H1 (cell line): ENCODE measurements around the gene DENND1A. TPM values are rescaled to one million over a fixed set of nuclear protein-coding genes. Genes with fewer than 3 reads are reported as not detected.

Experiments used
- CTCF ChIA-PET: fragments of 300-600 bp; sonication (Branson Sonifier 250); formaldehyde crosslinking; loops from one replicate; lab custom pipeline; 2021; ENCODE audit not compliant: partially characterized antibody; lab: Charles Lee
- POLR2A ChIA-PET: fragments of 300-600 bp; sonication (Branson Sonifier 250); formaldehyde crosslinking; loops from one replicate; lab custom pipeline; 2021; ENCODE audit warnings: inconsistent platforms; ENCODE audit not compliant: partially characterized antibody; lab: Charles Lee
- DNase-seq, 2 experiments: peaks; one replicate each; pipeline versions ENCODE4 v3.0.0 to v3.0.0-alpha.2; 2010 to 2022; ENCODE audit warnings: low spot score in 2 of 2, low read depth in 1 of 2, mixed read lengths in 1 of 2
- FAIRE-seq: peaks from 2 replicates; lab custom pipeline; 2011; peaks lifted over from hg19 to GRCh38; lab: Jason Lieb, UNC
- H2AFZ ChIP-seq: 2 replicates; pipeline ENCODE4 v1.8.1; 2012; ENCODE audit warnings: low read length, inconsistent platforms
- H2AK5ac ChIP-seq: 2 replicates; pipeline ENCODE4 v1.6.1; 2013; ENCODE audit warnings: low read depth, low read length
- H2BK120ac ChIP-seq: replicated peaks from 2 replicates; pipeline ENCODE3; 2013; ENCODE audit warnings: low read depth, low read length, inconsistent platforms
- H2BK12ac ChIP-seq: 2 replicates; pipeline ENCODE4 v1.6.1; 2013; ENCODE audit warnings: low read depth, low read length
- H2BK15ac ChIP-seq: 2 replicates; pipeline ENCODE4 v1.6.1; 2013; ENCODE audit warnings: low read length
- H2BK20ac ChIP-seq: 2 replicates; pipeline ENCODE4 v1.6.1; 2013; ENCODE audit warnings: low read length
- H2BK5ac ChIP-seq: 2 replicates; pipeline ENCODE4 v1.6.1; 2013; ENCODE audit warnings: low read depth, low read length
- H3K14ac ChIP-seq: 2 replicates; pipeline ENCODE4 v1.6.1; 2013; ENCODE audit warnings: inconsistent platforms; ENCODE audit not compliant: insufficient read length
- H3K18ac ChIP-seq: 2 replicates; pipeline ENCODE4 v1.6.1; 2013; ENCODE audit warnings: low read length; ENCODE audit errors: extremely low read depth
- H3K23ac ChIP-seq: 2 replicates; pipeline ENCODE4 v1.6.1; 2013; ENCODE audit warnings: inconsistent platforms; ENCODE audit not compliant: insufficient read length
- H3K23me2 ChIP-seq: 2 replicates; pipeline ENCODE4 v1.6.1; 2013; ENCODE audit warnings: low read depth, low read length
- H3K27ac ChIP-seq: 2 replicates; pipeline ENCODE4 v1.6.1; 2011; ENCODE audit warnings: low read depth, low read length, inconsistent platforms
- H3K27me3 ChIP-seq, 4 experiments: replicated peaks in 1 of 4; 1 replicate in 1 of 4; 2 replicates in 3 of 4; pipeline versions ENCODE4 v1.6.1 to v1.8.1; 2011 to 2013; ENCODE audit warnings: low read length in 3 of 4, mild to moderate bottlenecking in 3 of 4, inconsistent platforms in 2 of 4, mixed read lengths in 2 of 4, moderate library complexity in 1 of 4; ENCODE audit not compliant: control insufficient read depth in 3 of 4, insufficient read depth in 3 of 4; ENCODE audit errors: extremely low read depth in 1 of 4
- H3K36me3 ChIP-seq, 4 experiments: 2 replicates each; pipeline versions ENCODE4 v1.6.1 to v1.8.1; 2011 to 2013; ENCODE audit warnings: mild to moderate bottlenecking in 4 of 4, low read length in 3 of 4, moderate library complexity in 2 of 4, control low read depth in 1 of 4, inconsistent platforms in 1 of 4; ENCODE audit not compliant: insufficient read depth in 4 of 4, control insufficient read depth in 2 of 4
- H3K4ac ChIP-seq: replicated peaks from 2 replicates; pipeline ENCODE3; 2013; ENCODE audit warnings: low read length, low read depth, mixed read lengths, inconsistent platforms; ENCODE audit not compliant: insufficient read length
- H3K4me1 ChIP-seq, 4 experiments: replicated peaks in 1 of 4; 1 replicate in 1 of 4; 2 replicates in 3 of 4; pipeline versions ENCODE4 v1.6.1 to v1.8.1; 2011 to 2013; ENCODE audit warnings: low read length in 3 of 4, inconsistent platforms in 2 of 4, mixed read lengths in 1 of 4; ENCODE audit not compliant: insufficient read depth in 4 of 4, control insufficient read depth in 3 of 4
- H3K4me2 ChIP-seq, 2 experiments: 2 replicates each; pipeline versions ENCODE4 v1.6.1 to v1.8.1; 2011 to 2013; ENCODE audit warnings: low read depth in 2 of 2, low read length in 2 of 2, control low read depth in 1 of 2, inconsistent platforms in 1 of 2, mild to moderate bottlenecking in 1 of 2; ENCODE audit not compliant: insufficient read depth in 1 of 2
- H3K4me3 ChIP-seq, 4 experiments: fragments of 200-600, 300-600 bp in 1 of 4; sonication (generic), shearing (Covaris generic), sonication (Bioruptor Twin) in 1 of 4; 2 replicates each; pipeline versions ENCODE4 v1.5.1 to v1.8.1; 2011 to 2016; ENCODE audit warnings: low read length in 4 of 4, low read depth in 3 of 4, control low read depth in 2 of 4, inconsistent platforms in 2 of 4, mild to moderate bottlenecking in 2 of 4, mixed read lengths in 1 of 4, moderate library complexity in 1 of 4; ENCODE audit not compliant: insufficient read depth in 2 of 4; ENCODE audit errors: extremely low read depth in 1 of 4
- H3K56ac ChIP-seq: replicated peaks from 2 replicates; pipeline ENCODE3; 2013; ENCODE audit warnings: low read depth, mild to moderate bottlenecking, mixed read lengths, low read length, inconsistent platforms; ENCODE audit not compliant: insufficient read length
- H3K79me1 ChIP-seq: 2 replicates; pipeline ENCODE4 v1.6.1; 2013; ENCODE audit warnings: low read depth, low read length, control low read depth
- H3K79me2 ChIP-seq, 2 experiments: 2 replicates each; pipeline versions ENCODE4 v1.6.1 to v1.8.1; 2012 to 2013; ENCODE audit warnings: low read length in 2 of 2, mild to moderate bottlenecking in 2 of 2, inconsistent platforms in 1 of 2; ENCODE audit not compliant: insufficient read depth in 2 of 2, control insufficient read depth in 1 of 2
- H3K9ac ChIP-seq, 4 experiments: replicated peaks in 1 of 4; 1 replicate in 1 of 4; 2 replicates in 3 of 4; pipeline versions ENCODE4 v1.6.1 to v1.8.1; 2011 to 2013; ENCODE audit warnings: low read depth in 3 of 4, low read length in 3 of 4, control low read depth in 2 of 4, mild to moderate bottlenecking in 2 of 4, moderate library complexity in 2 of 4, inconsistent platforms in 1 of 4; ENCODE audit errors: extremely low read depth in 1 of 4
- H3K9me3 ChIP-seq, 2 experiments: 2 replicates each; pipeline versions ENCODE4 v1.6.1 to v1.8.1; 2012 to 2013; ENCODE audit warnings: mild to moderate bottlenecking in 2 of 2, moderate library complexity in 2 of 2, control low read depth in 1 of 2, inconsistent platforms in 1 of 2, low read depth in 1 of 2, low read length in 1 of 2, mixed read lengths in 1 of 2; ENCODE audit not compliant: insufficient read depth in 2 of 2
- H4K20me1 ChIP-seq, 2 experiments: replicated peaks in 1 of 2; 2 replicates each; pipeline versions ENCODE3 to v1.8.1; 2011 to 2013; ENCODE audit warnings: inconsistent platforms in 2 of 2, low read length in 2 of 2, mild to moderate bottlenecking in 1 of 2; ENCODE audit not compliant: insufficient read depth in 2 of 2, control insufficient read depth in 1 of 2
- H4K5ac ChIP-seq: 2 replicates; pipeline ENCODE4 v1.6.1; 2013; ENCODE audit warnings: low read length, low read depth, mixed read lengths, inconsistent platforms; ENCODE audit not compliant: insufficient read length
- H4K8ac ChIP-seq: 2 replicates; pipeline ENCODE4 v1.8.0; 2013; ENCODE audit warnings: mild to moderate bottlenecking, moderate library complexity, low read length, inconsistent platforms; ENCODE audit not compliant: insufficient read depth; ENCODE audit errors: extremely low read depth
- H4K91ac ChIP-seq: replicated peaks from 2 replicates; pipeline ENCODE3; 2013; ENCODE audit warnings: low read length, mixed read lengths, inconsistent platforms; ENCODE audit not compliant: insufficient read length
- WGBS, 2 experiments: shearing (Covaris generic) in 1 of 2; methylation state at CpG; one replicate each; pipeline versions ENCODE4 v1.1.6 to v1.1.7; 2013 to 2015; ENCODE audit warnings: low lambda C conversion rate in 2 of 2, mixed read lengths in 2 of 2, inconsistent platforms in 1 of 2, low coverage in 1 of 2, missing lambda C conversion rate in 1 of 2; ENCODE audit not compliant: insufficient replicate concordance in 2 of 2, insufficient coverage in 1 of 2, insufficient read length in 1 of 2; ENCODE audit errors: extremely low coverage in 1 of 2, missing lambda C conversion rate in 1 of 2; 5-methylcytosine and 5-hydroxymethylcytosine counted together
- polyA plus RNA-seq, 7 experiments: library from polyadenylated mRNA; depleted of rRNA in 3 of 7; stranded (reverse) in 5 of 7; unstranded in 2 of 7; fragments of >200 nt in 5 of 7; fragments of 200-250 nt in 2 of 7; gene quantifications; 1 replicate in 5 of 7; 2 replicates in 1 of 7; 4 replicates in 1 of 7; pipeline versions ENCODE4 v1.2.1 to v1.2.3, GENCODE V29; 2011 to 2013; ENCODE audit warnings: missing spikeins in 2 of 7, mixed read lengths in 2 of 7
- total RNA-seq: library from RNA; stranded (reverse); fragmentation: NEBNext Ultra II Directional; extraction: Animal tissue kit (Norgen Biotek cat#: 25700); gene quantifications from 2 replicates; pipeline ENCODE4 v1.2.1, GENCODE V29; 2021
- TF ChIP-seq, protein P1 (sequence below): IDR thresholded peaks from 2 replicates; pipeline ENCODE4 v1.6.1; 2012; ENCODE audit warnings: inconsistent platforms

The DENND1A gene
- total and polyA plus RNA-seq, 2 of the 8 experiments (the other 6 are each of a cell fraction or from before 2014, with no cell fraction given), result 24.1 to 26.4 TPM

DNA sequence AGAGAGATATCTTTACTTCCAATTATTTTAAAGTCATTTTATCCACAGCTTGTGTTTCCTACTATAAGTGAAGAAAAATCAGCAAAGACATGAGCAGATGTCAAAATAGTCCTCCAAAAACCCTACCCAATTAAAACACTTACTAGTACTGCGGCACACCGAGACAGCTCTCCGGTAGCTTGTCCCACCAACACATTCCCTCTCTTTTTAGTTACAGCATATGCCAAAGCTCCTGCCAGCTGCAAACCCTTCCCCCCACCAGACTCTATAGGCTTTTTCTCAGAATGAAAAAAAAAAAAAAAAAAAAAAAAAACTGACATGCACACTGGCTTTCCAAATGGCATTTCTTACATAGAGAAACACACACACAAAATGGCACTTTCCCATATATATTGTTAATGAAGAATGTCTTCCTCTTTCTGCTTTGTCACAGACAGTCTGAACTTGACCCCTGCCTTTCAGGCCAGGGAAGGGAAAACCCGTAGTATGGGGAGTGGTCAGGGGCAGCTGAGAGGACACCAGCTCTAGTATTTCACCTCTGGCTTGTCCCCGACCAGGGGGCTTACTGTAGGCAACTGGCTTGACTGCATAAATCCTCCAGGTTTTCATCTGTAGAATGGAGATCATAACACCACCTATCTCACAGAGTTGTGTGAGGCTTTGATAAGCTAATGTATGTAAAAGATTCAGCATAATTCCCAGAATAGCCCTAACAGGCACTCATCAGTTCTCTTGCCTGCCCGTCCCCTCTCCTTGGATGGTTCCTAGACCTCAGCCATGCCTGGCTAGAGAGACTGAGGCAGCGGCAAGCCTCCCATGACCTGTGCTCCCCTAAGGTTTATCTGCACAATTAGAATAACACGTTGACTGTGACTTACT, 340.3 kb downstream of the DENND1A start:
- H4K5ac ChIP-seq, result no peak overlapping the region
- no peak overlapping the region for H3K27ac ChIP-seq
- no peak overlapping the region for H3K23ac ChIP-seq
- H3K4ac ChIP-seq, result no peak overlapping the region
- no peak overlapping the region for H2BK120ac ChIP-seq
- no peak overlapping the region for H4K8ac ChIP-seq
- FAIRE-seq (no peak), DNase-seq (no peak)
- H3K18ac ChIP-seq, result no peak overlapping the region; the same call in 1 of the 2 replicates
- peaks cover 3 to 5% of the 10 kb centered on the region in 2 experiments; a peak in 3 of 4 replicates for H3K9me3 ChIP-seq
- H3K79me1 ChIP-seq, result no peaks in the 10 kb centered on the region
- 76% methylated on average over 8 of the region's 8 CpGs; no CpG with 5 or more reads in 1 of the 2 experiments for whole genome bisulfite sequencing, 2 experiments
- H3K27me3 ChIP-seq, result no peaks in the 10 kb centered on the region
- ChIA-PET POLR2A (interaction anchor here (1.0 kb wide), 1 partner anchor 9 kb away, joined by 3 read pairs; no protein-coding TSS in a partner anchor), CTCF (interaction anchor here (0.5 to 2.0 kb wide), 2 partner anchors 10 to 1040 kb away, joined by 5 read pairs; no protein-coding TSS in a partner anchor)
- no peak overlapping the region for H2BK5ac ChIP-seq
- no peak overlapping the region for H3K9ac ChIP-seq
- no peak overlapping the region for H2AK5ac ChIP-seq
- no peaks in the 10 kb centered on the region for H3K36me3 ChIP-seq
- no peak overlapping the region for H2BK12ac ChIP-seq
- no peak overlapping the region for H3K4me3 ChIP-seq
- H3K14ac ChIP-seq, result no peak overlapping the region
- no peak overlapping the region for H2AFZ ChIP-seq
- no peaks in the 10 kb centered on the region for H3K23me2 ChIP-seq
- no peak overlapping the region for H3K4me2 ChIP-seq
- H4K20me1 ChIP-seq, result no peaks in the 10 kb centered on the region
- H3K79me2 ChIP-seq, result no peaks in the 10 kb centered on the region
- H4K91ac ChIP-seq, result no peak overlapping the region
- no peak overlapping the region for H3K56ac ChIP-seq
- peaks cover 0 to 2% (median 1%) of the 10 kb centered on the region in 4 experiments; a peak in 5 of 7 replicates for H3K4me1 ChIP-seq
- H2BK20ac ChIP-seq, result no peak overlapping the region
- no peak overlapping the region for H2BK15ac ChIP-seq
- TF ChIP-seq, protein P1, sequence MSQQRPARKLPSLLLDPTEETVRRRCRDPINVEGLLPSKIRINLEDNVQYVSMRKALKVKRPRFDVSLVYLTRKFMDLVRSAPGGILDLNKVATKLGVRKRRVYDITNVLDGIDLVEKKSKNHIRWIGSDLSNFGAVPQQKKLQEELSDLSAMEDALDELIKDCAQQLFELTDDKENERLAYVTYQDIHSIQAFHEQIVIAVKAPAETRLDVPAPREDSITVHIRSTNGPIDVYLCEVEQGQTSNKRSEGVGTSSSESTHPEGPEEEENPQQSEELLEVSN, result 0 out of 2 replicates have a peak, but pooled peaks have one; percentile 12
